ENCODE data around the gene CDK5R2. TPM values are rescaled to one million over a fixed set of nuclear protein-coding genes. Genes with fewer than 3 reads are reported as not detected.
A peak's percentile ranks its signal among the peaks of the same experiment; 100 is the strongest.
"Not testable (repeated sequence)": the region's sequence is repeated elsewhere in the genome, so short reads cannot be mapped to it uniquely, and the experiment has no call there.

The CDK5R2 gene
- not detected for total RNA-seq
- long read RNA-seq, result 0 reads

GRCh38 chr2:218959141-218959731 lies at the start of gene CDK5R2:
CDK5R2 (plus strand) TSS chr2:218959666; CDS start chr2:218959821, 155 bp downstream.
- intact Hi-C loops (cut with micrococcal nuclease), result no loop called here
- peak; percentile 86 for ATAC-seq
- peak; percentile 70 for DNase-seq

GRCh38 chr2:218910741-218911140 lies 48.7 kb upstream of the CDK5R2 start:
- DNase-seq (no peak), ATAC-seq (no peak)
- intact Hi-C loops (cut with micrococcal nuclease), result no loop called here

GRCh38 chr2:218920504-218920903 lies 39.0 kb upstream of the CDK5R2 start:
- intact Hi-C loops (cut with micrococcal nuclease), result no loop called here
- no peak for ATAC-seq

GRCh38 chr2:218924757-218925156 lies 34.7 kb upstream of the CDK5R2 start:
- no peak for DNase-seq
- no peak for ATAC-seq
- intact Hi-C loops (cut with micrococcal nuclease), result no loop called here

More at GRCh38 chr2:218920504-218920903, 39.0 kb upstream of the CDK5R2 start:
- no peak for DNase-seq

- intact Hi-C loops (cut with micrococcal nuclease), result no loop called here
These were observed 34.0 kb upstream of the CDK5R2 start for GRCh38 chr2:218925434-218925833.

GRCh38 chr2:218927422-218927821 lies 32.0 kb upstream of the CDK5R2 start:
- DNase-seq, result no peak
- intact Hi-C loops (cut with micrococcal nuclease), result no loop called here
- ATAC-seq, result no peak

More at GRCh38 chr2:218925434-218925833, 34.0 kb upstream of the CDK5R2 start:
- DNase-seq (no peak), ATAC-seq (no peak)

- DNase-seq, result no peak
- intact Hi-C loops (cut with micrococcal nuclease), result no loop called here
- ATAC-seq, result no peak
These were observed 31.6 kb upstream of the CDK5R2 start for GRCh38 chr2:218927876-218928275.

- ATAC-seq; DNase-seq; intact Hi-C loops (cut with micrococcal nuclease): not testable (repeated sequence)
These were observed 29.0 kb upstream of the CDK5R2 start for GRCh38 chr2:218930488-218930887.

- ATAC-seq; intact Hi-C loops (cut with micrococcal nuclease); DNase-seq: not testable (repeated sequence)
These were observed 27.7 kb upstream of the CDK5R2 start for GRCh38 chr2:218931751-218932150.

- DNase-seq, result no peak
- intact Hi-C loops (cut with micrococcal nuclease), result no loop called here
- no peak for ATAC-seq
These were observed 14.6 kb upstream of the CDK5R2 start for GRCh38 chr2:218944759-218945404.

GRCh38 chr2:218946621-218947020 lies 12.8 kb upstream of the CDK5R2 start:
- intact Hi-C loops (cut with micrococcal nuclease), result no loop called here
- ATAC-seq, result no peak
- DNase-seq, result no peak

GRCh38 chr2:218952160-218952559 lies 7.3 kb upstream of the CDK5R2 start:
- intact Hi-C loops (cut with micrococcal nuclease), result no loop called here
- DNase-seq (no peak), ATAC-seq (no peak)

GRCh38 chr2:218953366-218953954 lies 6.0 kb upstream of the CDK5R2 start:
- ATAC-seq (no peak), DNase-seq (no peak)
- intact Hi-C loops (cut with micrococcal nuclease), result no loop called here

- no peak for DNase-seq
- intact Hi-C loops (cut with micrococcal nuclease), result no loop called here
- no peak for ATAC-seq
These were observed 4.7 kb upstream of the CDK5R2 start for GRCh38 chr2:218954541-218955300.

GRCh38 chr2:218956039-218956438 lies 3.4 kb upstream of the CDK5R2 start:
- ATAC-seq (no peak), DNase-seq (no peak)
- intact Hi-C loops (cut with micrococcal nuclease), result no loop called here

GRCh38 chr2:218957671-218958070 lies 1.8 kb upstream of the CDK5R2 start:
- ATAC-seq (no peak), DNase-seq (no peak)
- intact Hi-C loops (cut with micrococcal nuclease), result no loop called here

GRCh38 chr2:218958276-218958675 lies 1.2 kb upstream of the CDK5R2 start:
- no peak for DNase-seq
- no peak for ATAC-seq
- intact Hi-C loops (cut with micrococcal nuclease), result no loop called here

- no peak for DNase-seq
- intact Hi-C loops (cut with micrococcal nuclease), result no loop called here
- ATAC-seq, result no peak
These were observed 369 bp downstream of the CDK5R2 start for GRCh38 chr2:218959761-218960308.

GRCh38 chr2:218960309-218961165 lies 1.1 kb downstream of the CDK5R2 start:
- ATAC-seq (no peak), DNase-seq (no peak)
- intact Hi-C loops (cut with micrococcal nuclease), result no loop called here
